GM12878 (cell line): ENCODE results near the gene SLC38A4.

ENCODE experiments used
- CTCF ChIP-seq, 3 experiments: IDR thresholded peaks in 2 of 3; conservative IDR thresholded peaks in 1 of 3; 2 replicates each; pipeline ENCODE4 v1.5.1; 2011; ENCODE audit warnings: low read depth in 3 of 3, low read length in 3 of 3, mild to moderate bottlenecking in 3 of 3, control low read depth in 2 of 3, moderate library complexity in 2 of 3, inconsistent platforms in 1 of 3, mixed read lengths in 1 of 3; ENCODE audit not compliant: control insufficient read depth in 2 of 3, insufficient read depth in 1 of 3; ENCODE audit errors: extremely low read depth in 1 of 3
- EED ChIP-seq: sonication (generic); IDR thresholded peaks from 2 replicates; pipeline ENCODE4 v1.6.1; 2016; ENCODE audit warnings: antibody characterized with exemption, low read depth
- ESRRA ChIP-seq: IDR thresholded peaks from 2 replicates; pipeline ENCODE4 v1.6.1; 2012; ENCODE audit warnings: mild to moderate bottlenecking, low read length, improper control_type of control experiment
- EZH2 ChIP-seq: IDR thresholded peaks from 2 replicates; pipeline ENCODE4 v1.6.1; 2012; ENCODE audit warnings: low read depth, mild to moderate bottlenecking, control low read depth, inconsistent platforms, low read length, borderline replicate concordance; ENCODE audit not compliant: control insufficient read depth
- PAX8 ChIP-seq: fragments of 450-650 bp; IDR thresholded peaks from 2 replicates; pipeline ENCODE4 v1.6.1; 2017; ENCODE audit warnings: mild to moderate bottlenecking, moderate library complexity
- POLR2A ChIP-seq: IDR thresholded peaks from 2 replicates; pipeline ENCODE4 v1.6.1; 2011; ENCODE audit warnings: low read depth, mild to moderate bottlenecking, low read length
- SIN3A ChIP-seq: IDR thresholded peaks from 2 replicates; pipeline ENCODE4 v1.6.1; 2012; ENCODE audit warnings: low read depth, low read length, improper control_type of control experiment
- SRF ChIP-seq, 2 experiments: IDR thresholded peaks; 2 replicates each; pipeline ENCODE4 v1.6.1; 2011; ENCODE audit warnings: low read depth in 2 of 2, low read length in 2 of 2, mild to moderate bottlenecking in 1 of 2, moderate library complexity in 1 of 2
- ZNF24 ChIP-seq: fragments of 450-650 bp; IDR thresholded peaks from 2 replicates; pipeline ENCODE4 v1.6.1; 2017; ENCODE audit warnings: antibody characterized with exemption, mild to moderate bottlenecking
- ZNF274 ChIP-seq: IDR thresholded peaks from one replicate; pipeline ENCODE4 v1.8.0; 2011; ENCODE audit not compliant: insufficient read length, insufficient read depth
- TF ChIP-seq, protein P1 (sequence below): fragments of 450-650 bp; IDR thresholded peaks from 2 replicates; pipeline ENCODE4 v1.6.1; 2017; ENCODE audit warnings: mild to moderate bottlenecking

GRCh38 chr12:46841891-46842290, 16.1 kb upstream of the SLC38A4 start:
- no peak for TF ChIP-seq CTCF (IDR thresholded peaks at IDR 0.05 in 2 of 3, conservative IDR thresholded peaks at IDR 0.05 in 1 of 3; ENCODE audit: control insufficient read depth in 2 of 3, extremely low read depth in 1 of 3, insufficient read depth in 1 of 3, low read depth in 3 of 3, low read length in 3 of 3)
- no peak for TF ChIP-seq PAX8
- TF ChIP-seq, protein P1, sequence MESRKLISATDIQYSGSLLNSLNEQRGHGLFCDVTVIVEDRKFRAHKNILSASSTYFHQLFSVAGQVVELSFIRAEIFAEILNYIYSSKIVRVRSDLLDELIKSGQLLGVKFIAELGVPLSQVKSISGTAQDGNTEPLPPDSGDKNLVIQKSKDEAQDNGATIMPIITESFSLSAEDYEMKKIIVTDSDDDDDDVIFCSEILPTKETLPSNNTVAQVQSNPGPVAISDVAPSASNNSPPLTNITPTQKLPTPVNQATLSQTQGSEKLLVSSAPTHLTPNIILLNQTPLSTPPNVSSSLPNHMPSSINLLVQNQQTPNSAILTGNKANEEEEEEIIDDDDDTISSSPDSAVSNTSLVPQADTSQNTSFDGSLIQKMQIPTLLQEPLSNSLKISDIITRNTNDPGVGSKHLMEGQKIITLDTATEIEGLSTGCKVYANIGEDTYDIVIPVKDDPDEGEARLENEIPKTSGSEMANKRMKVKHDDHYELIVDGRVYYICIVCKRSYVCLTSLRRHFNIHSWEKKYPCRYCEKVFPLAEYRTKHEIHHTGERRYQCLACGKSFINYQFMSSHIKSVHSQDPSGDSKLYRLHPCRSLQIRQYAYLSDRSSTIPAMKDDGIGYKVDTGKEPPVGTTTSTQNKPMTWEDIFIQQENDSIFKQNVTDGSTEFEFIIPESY: no peak
- TF ChIP-seq EZH2: no peak
- no peak for TF ChIP-seq POLR2A
- no peak for TF ChIP-seq ZNF274
- TF ChIP-seq EED: no peak
- TF ChIP-seq SIN3A: no peak
- TF ChIP-seq ZNF24: no peak
- TF ChIP-seq SRF (IDR thresholded peaks at IDR 0.05; ENCODE audit: low read depth in 2 of 2, low read length in 2 of 2): no peak
- TF ChIP-seq ESRRA: no peak
